Stimulated activated CD8-positive, alpha-beta memory T cell treated with anti-CD3 and anti-CD28 coated beads, Interleukin-7, amount 100 ng/mL, for 24 hours (primary cell): Measurements from ENCODE around the gene LMAN2.
"Not testable (repeated sequence)": the region's sequence is repeated elsewhere in the genome, so short reads cannot be mapped to it uniquely, and the experiment has no call there.

Experiments used
- DNase-seq: peaks from one replicate; pipeline ENCODE4 v3.0.0-alpha.2; 2020; ENCODE audit warnings: low read depth

The LMAN2 gene

DNA sequence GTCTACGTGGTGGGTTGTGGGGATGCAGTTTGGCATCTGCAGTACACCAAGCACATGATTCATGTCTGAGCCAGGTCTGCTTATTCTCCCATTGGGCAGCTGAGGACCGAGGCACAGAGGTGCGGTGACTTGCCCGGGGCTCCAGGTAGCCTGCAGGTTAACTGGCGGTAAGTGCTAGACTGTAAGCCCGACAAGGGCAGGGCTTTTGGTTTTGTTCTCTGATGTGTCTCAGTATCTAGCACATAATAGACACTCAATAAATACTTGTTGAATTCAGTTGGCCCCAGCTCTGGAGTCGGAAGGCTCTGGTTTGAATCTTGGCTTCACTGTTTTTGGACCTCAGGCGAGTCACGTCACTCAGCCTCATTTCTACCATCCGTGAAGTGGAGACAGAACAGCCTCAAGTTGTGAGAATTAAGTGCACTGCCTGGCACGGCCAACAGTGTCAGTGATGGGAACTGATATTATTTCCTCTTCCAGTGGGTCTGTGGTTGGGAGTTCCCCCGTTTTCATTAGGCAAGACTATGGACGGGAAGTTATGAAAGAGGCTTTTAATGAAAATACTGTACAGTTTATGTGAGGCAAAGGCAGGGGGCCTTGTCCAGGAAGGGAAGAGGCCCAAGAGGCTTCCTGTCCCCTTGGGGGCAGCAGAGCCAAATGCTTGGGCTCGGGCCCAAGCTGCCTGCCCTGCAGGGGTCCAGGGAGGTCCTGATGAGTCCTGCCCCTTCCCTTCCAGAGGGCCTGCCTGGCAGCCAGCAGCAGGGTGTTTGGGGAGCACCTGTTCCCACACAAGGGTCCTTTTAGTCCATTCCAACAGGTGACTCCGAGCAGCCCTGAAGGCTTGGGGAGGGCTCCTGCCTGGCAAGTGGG lies 44.6 kb downstream of the LMAN2 start:
- no peak for DNase-seq

DNA sequence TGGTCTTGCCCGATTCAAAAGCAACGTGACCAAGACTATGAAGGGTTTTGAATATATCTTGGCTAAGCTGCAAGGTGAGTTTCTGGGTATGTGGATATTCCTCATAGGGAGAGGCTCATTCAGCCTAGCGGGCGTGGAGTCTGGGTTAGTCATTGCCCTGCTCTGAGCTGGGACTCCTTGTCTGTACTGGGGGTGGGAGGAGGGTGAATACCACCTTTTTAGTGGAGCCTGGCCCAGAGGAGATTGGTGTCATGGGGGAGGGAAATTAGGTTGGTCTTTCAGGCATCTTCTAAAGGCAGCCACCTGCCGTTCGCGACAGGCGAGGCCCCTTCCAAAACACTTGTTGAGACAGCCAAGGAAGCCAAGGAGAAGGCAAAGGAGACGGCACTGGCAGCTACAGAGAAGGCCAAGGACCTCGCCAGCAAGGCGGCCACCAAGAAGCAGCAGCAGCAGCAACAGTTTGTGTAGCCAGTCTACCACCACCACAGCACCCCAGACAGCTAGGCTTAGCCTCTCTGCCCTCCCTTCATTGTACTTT lies 45.3 kb downstream of the LMAN2 start:
- DNase-seq, result not testable (repeated sequence)

DNA sequence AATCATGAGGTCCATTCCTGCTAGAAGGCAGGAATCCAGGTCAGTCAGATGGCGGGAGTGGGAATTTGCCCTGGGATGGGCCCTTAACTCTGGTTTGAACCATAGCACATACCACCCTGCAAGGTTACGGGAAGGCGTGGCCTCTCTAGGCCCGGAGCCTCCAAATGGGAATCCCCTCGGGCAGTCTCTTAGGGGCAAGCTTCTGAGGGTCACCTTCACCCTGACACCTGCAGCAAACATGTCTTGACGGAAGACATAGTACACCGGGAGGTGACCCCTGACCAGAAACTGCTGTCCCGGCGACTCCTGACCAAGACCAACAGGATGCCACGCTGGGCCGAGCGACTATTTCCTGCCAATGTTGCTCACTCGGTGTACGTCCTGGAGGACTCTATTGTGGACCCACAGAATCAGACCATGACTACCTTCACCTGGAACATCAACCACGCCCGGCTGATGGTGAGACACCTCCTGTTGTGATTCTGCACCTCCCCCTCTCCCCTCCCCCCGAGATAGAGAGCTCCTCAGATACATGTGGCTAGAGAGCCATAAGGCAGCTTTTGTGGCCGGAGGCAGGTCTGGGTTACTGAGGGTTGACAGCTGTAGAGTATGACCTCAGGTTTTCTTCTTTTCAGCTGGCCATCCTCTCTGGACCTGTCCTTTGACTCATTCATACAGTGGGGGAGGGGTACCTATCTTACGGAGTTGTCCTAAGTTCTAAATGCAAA lies 46.9 kb downstream of the LMAN2 start:
- DNase-seq, result no peak

DNA sequence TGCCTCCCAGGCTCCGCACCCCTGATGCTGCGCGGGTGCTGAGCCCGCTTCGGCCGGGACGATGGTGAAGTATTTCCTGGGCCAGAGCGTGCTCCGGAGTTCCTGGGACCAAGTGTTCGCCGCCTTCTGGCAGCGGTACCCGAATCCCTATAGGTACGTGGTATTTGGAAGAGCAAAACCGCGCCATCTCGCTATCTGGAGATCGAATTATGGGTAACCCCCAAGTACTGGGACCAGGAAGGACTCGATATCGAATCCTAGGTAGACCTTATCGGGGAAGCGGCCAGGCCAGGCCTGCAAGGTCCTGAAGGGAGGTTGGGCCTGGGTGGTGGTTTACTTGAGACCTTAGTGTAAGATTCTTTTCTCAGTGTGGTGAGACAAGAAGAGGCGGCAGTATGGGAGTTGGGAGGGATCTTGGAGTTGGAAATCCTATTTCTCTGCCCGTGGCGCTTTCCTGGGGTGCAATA lies 47.5 kb downstream of the LMAN2 start:
- DNase-seq, result no peak

DNA sequence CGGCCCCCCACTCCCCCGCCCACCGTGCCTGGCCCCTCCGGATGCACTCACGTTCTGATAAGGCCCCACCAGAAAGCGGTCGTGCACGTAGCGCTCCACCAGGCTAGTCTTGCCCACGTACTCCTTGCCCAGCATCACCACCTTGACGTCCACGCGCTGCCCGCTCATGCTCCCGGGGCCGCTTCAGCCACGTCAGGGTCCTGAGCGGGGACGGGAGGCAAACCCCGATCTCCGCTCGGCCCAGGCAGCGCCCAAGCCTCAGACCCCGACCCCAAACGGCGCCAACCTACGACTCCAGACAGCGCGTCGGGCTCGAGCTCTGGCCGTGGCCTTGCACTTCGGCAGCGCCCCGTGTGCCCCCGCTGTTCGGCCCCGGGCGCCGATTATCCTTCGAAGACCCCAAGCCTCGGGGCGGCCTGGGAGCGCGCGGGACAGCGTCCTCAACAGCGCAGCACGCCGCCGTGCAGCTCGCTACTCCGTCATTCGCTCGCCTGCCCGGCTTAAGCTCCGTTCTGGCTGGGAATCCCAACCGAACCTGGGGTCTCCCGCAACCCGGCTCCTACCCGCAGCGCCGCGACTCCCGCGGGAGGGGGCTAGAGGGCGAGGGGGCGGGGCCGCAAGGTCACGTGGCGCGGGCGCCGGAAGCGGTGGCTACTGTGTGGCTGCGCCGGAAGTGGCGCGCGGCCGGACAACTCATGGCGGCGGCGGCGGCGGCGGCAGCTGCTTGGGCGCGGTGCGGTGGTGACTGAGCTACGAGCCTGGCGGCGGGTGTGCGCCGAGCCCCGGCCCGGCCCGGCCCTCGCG lies 48.1 kb downstream of the LMAN2 start, which contains the start of the genes PRELID1 and RAB24:
TSS of gene PRELID1 (plus strand) at position 679 of the 804 bp plus-strand sequence. CDS start 187 bp downstream, outside the sequence.
TSS of gene RAB24 (minus strand) at position 599 of the 804 bp plus-strand sequence. CDS start at position 168, 431 bp downstream.
- peak; percentile 84 for DNase-seq

DNA sequence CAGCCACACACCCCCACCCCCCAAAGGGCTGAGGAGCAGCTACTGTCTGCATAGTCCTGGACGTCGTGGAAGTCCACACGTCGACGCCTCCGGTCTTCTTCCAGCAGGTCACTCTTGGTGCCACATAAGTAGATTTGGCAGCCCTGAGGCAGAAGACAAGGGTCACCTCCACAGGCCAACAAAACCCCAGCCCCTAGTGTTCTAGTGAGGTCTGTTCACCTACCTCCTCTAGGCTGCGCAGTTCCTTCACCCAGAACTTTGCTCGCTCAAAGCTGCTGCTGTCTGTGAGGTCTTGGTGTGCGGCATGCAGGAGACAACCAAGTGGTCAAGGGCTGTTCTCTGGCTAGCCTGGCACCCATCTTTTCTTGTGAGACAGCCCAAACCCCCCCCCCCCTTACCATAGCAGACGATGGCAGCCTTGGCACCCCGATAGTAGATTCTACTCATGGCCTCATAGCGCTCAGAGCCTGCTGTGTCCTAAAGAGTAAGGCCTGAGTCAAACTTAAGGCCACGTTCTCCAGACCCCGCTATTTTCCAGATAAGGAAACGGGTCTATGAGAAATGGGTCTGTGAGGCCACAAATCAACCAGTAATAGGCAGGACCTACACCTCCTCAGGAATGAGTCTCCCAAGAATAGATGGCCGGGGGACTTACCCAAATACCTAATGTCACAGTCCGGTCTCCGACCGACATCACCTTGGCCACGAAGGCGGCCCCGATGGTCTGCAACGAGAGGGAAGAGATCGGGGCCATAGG lies 48.9 kb downstream of the LMAN2 start:
- DNase-seq, result no peak

DNA sequence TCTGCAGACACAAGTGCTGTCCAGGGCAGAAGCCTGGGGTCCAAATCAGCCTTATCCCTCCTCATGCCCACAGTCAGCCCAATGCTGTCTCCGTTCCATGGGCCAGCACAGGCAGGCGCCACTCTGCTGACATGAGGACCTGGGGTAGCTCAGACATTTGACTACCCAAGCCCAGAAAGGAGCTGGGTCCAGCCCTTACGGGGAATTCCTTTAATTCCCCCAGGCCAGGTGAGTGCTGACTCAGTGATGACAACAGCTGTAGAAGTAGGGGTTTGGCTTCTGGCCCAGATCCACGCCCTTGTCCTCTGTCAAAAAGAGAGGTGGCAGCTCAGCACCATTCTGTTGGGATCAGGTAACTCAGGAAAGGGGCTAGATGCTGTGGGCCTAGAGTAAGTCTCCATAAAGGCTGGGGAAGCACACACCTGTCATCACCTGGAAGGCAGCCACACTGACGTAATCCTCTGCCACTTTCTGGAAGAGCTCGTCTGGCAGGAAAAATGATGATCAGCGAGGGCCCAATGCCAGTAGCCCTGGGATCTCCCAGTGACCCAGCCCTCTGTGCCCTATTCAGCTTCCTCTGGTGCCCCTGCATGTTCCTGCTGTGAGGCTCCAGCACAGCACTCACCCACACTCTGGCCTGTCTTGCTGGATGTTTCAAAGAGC lies 49.8 kb downstream of the LMAN2 start:
- no peak for DNase-seq

- DNase-seq, result no peak
Measured at GRCh38 chr5:177300951-177301350, 50.5 kb downstream of the LMAN2 start.

DNA sequence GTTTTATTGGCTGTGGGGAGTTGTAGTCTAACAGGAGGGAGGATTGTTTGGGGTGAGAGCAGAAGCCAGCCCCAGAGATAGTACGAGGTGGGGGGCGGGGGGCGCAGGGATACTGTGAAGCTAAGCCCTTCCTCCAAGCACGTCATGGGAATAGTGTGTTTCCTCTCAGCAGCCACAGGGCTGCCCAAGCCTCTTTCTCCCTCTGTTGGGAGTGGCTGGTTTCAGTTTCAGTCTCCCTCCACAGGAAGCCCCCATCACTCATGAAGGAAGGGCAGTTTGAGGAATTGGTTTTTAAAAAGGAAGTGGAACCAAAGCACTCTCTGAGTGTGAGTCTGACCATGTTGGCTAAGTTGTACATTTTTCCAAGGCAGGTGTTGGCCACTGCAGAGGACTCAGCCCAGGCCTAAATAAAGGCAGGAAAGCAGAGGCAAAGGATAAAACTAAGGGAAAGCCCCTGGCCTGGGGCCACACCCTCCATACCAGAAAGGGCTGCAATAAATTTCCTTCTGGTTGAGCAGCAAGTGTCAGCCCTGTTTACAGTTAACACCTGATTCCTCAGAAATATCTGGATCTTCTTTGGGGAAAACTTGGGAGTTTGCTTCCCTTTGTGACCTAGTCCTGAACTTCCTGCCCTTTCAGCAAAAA lies 51.1 kb downstream of the LMAN2 start:
- no peak for DNase-seq

GRCh38 chr5:177299697-177300096 lies 51.8 kb downstream of the LMAN2 start:
- DNase-seq, result no peak

- no peak for DNase-seq
Measured at GRCh38 chr5:177297922-177298321, 53.5 kb downstream of the LMAN2 start.

- no peak for DNase-seq
Measured at GRCh38 chr5:177296581-177296980, 54.9 kb downstream of the LMAN2 start.

GRCh38 chr5:177295924-177296323 lies 55.5 kb downstream of the LMAN2 start:
- DNase-seq, result no peak

DNA sequence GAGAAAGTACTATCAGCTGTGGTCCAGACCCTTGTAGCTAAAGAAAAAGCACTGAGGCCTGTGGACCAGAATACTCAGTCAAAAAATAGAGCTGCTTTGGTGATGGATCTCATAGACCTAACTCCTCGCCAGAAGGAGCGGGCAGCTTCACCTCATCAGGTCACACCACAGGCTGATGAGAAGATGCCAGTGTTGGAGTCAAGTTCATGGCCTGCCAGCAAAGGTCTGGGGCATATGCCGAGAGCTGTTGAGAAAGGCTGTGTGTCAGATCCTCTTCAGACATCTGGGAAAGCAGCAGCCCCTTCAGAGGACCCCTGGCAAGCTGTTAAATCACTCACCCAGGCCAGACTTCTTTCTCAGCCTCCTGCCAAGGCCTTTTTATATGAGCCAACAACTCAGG lies 56.8 kb downstream of the LMAN2 start:
- DNase-seq, result no peak

GRCh38 chr5:177293819-177294581 lies 57.5 kb downstream of the LMAN2 start:
- DNase-seq, result no peak

DNA sequence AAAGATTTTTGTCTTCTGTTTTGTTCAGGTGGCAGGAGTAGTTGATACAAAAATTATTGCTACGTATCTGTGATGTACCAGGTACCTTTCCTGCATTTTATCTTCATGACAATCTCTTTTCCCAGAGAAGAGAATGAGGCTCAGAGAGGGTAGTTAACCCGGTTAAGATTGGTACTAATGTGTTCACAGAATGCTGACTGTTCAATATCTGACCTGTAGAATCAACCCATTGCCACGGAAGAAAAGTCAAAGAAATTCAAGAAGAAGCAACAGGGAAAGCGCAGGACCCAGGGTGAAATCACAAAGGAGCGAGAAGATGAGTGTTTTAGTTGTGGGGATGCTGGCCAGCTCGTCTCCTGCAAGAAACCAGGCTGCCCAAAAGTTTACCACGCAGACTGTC lies 59.7 kb downstream of the LMAN2 start:
- no peak for DNase-seq

DNA sequence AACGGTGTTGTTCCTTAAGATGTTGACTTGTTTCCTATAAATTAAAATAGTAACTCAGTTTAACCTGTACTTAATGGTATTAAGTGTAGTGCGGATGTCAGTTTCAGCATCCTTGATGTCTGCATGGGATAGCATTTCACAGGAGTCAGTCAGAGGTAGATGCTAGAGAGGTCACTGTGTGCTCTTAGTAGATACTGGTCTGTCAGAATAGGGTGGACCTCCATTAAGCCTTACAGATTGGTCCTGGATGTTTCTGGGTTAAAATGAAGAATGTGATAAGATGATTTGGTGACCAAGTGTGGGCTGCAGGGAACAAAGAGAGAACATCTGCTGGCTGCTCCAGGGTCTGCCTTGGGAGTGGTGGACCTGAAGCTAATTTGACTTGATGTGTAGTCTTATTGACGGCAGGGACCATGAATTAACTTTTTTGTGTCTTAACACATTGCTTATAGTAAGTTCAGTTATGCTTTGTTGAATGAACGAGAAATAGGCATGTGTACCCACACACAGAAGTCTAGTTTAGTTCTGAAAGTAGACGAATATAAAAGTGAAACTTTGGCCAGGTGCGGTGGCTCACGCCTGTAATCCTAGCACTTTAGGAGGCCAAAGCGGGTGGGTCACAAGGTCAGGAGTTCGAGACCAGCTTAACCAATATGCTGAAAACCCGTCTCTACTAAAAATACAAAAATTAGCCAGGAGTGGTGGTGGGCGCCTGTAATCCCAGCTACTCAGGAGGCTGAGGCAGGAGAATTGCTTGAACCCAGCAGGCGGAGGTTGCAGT lies 60.5 kb downstream of the LMAN2 start:
- no peak for DNase-seq

- DNase-seq, result no peak
Measured at GRCh38 chr5:177288191-177288590, 63.3 kb downstream of the LMAN2 start.
